Spleen (tissue), 7 donors: ENCODE results near the gene CEACAM21.

Experiments used
- POLR2A ChIP-seq, 3 donors: fragments of 450-650 bp; IDR thresholded peaks; one replicate each; pipeline ENCODE4 v1.5.1; 2017; ENCODE audit warnings: antibody characterized with exemption in 3 of 3, mild to moderate bottlenecking in 1 of 3
- POLR2AphosphoS5 ChIP-seq, 3 donors: sonication (generic); formaldehyde crosslinking; IDR thresholded peaks; one replicate each; pipeline ENCODE4 v1.5.1; 2017; ENCODE audit warnings: antibody characterized with exemption in 3 of 3
- TF ChIP-seq, protein P1 (sequence below), 11 experiments: fragments of 200-600 bp in 7 of 11; fragments of 450-650 bp in 4 of 11; sonication (generic) in 4 of 11; IDR thresholded peaks in 8 of 11; conservative IDR thresholded peaks in 3 of 11; 1 replicate in 7 of 11; 2 replicates in 4 of 11; pipeline versions ENCODE4 v1.4.0 to v1.8.0; 2016 to 2021; ENCODE audit warnings: antibody characterized with exemption in 11 of 11, inconsistent platforms in 4 of 11, mild to moderate bottlenecking in 1 of 11
- donor health status: DM: no; HTN: no; CAD: no; lungs with moderate emphysema.
- donor health status: DM: no; HTN: no; CAD: no.
- donor health status: DM: no; HTN: no; CAD: no.

DNA sequence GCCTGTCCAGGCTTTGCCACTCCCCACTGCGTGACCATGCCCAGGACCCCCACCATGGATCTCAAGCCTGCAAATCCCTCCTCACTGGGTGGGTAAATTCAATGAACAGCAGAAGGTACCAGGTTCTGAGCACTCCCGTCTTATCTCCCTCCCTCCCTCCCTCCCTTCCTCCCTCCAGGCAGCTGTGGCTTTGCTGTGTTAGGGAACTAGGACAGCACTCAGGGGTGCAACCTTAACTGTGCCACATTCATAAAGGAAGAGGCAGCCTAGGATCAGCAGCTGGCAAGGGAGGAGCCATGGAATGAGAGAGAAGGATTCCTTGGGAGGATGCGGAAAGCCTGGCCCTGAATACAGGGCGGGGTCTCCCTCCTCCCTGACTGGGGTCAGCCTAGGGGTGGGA, 45.3 kb downstream of the CEACAM21 start:
- TF ChIP-seq POLR2A (IDR thresholded peaks at IDR 0.05) = no peak
- TF ChIP-seq, protein P1, sequence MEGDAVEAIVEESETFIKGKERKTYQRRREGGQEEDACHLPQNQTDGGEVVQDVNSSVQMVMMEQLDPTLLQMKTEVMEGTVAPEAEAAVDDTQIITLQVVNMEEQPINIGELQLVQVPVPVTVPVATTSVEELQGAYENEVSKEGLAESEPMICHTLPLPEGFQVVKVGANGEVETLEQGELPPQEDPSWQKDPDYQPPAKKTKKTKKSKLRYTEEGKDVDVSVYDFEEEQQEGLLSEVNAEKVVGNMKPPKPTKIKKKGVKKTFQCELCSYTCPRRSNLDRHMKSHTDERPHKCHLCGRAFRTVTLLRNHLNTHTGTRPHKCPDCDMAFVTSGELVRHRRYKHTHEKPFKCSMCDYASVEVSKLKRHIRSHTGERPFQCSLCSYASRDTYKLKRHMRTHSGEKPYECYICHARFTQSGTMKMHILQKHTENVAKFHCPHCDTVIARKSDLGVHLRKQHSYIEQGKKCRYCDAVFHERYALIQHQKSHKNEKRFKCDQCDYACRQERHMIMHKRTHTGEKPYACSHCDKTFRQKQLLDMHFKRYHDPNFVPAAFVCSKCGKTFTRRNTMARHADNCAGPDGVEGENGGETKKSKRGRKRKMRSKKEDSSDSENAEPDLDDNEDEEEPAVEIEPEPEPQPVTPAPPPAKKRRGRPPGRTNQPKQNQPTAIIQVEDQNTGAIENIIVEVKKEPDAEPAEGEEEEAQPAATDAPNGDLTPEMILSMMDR (IDR thresholded peaks at IDR 0.05 in 8 of 11, conservative IDR thresholded peaks at IDR 0.05 in 3 of 11) = no peak
- no peak for TF ChIP-seq POLR2AphosphoS5 (IDR thresholded peaks at IDR 0.05)
